AG08396 (cell line): ENCODE data around the gene SDK1.

Experiments
- DNase-seq: peaks from one replicate; pipeline ENCODE4 v3.0.0; 2012; ENCODE audit warnings: low spot score, mixed read lengths

The SDK1 gene

GRCh38 chr7:3527496-3528124 is 226.6 kb downstream of the SDK1 start:
- no peak for DNase-seq

- no peak for DNase-seq
These were observed 232.0 kb downstream of the SDK1 start for GRCh38 chr7:3533040-3533439.

- no peak for DNase-seq
These were observed 236.3 kb downstream of the SDK1 start for GRCh38 chr7:3537210-3537875.

- DNase-seq: no peak
These were observed 237.0 kb downstream of the SDK1 start for GRCh38 chr7:3538041-3538440.

- no peak for DNase-seq
These were observed 239.6 kb downstream of the SDK1 start for GRCh38 chr7:3540456-3541220.

- DNase-seq: no peak
These were observed 243.2 kb downstream of the SDK1 start for GRCh38 chr7:3544202-3544601.

GRCh38 chr7:3548815-3549214 is 247.8 kb downstream of the SDK1 start:
- no peak for DNase-seq

GRCh38 chr7:3549601-3550000 is 248.5 kb downstream of the SDK1 start:
- DNase-seq: no peak

- DNase-seq: no peak
These were observed 250.5 kb downstream of the SDK1 start for GRCh38 chr7:3551536-3551935.

GRCh38 chr7:3552499-3552898 is 251.4 kb downstream of the SDK1 start:
- DNase-seq: no peak

- no peak for DNase-seq
These were observed 257.3 kb downstream of the SDK1 start for GRCh38 chr7:3558400-3558799.

- DNase-seq: no peak
These were observed 258.2 kb downstream of the SDK1 start for GRCh38 chr7:3559278-3559677.

- no peak for DNase-seq
These were observed 259.4 kb downstream of the SDK1 start for GRCh38 chr7:3560495-3560894.

GRCh38 chr7:3561932-3562331 is 260.9 kb downstream of the SDK1 start:
- no peak for DNase-seq

- DNase-seq: no peak
These were observed 263.2 kb downstream of the SDK1 start for GRCh38 chr7:3564231-3564630.

- no peak for DNase-seq
These were observed 267.5 kb downstream of the SDK1 start for GRCh38 chr7:3568516-3568915.

- DNase-seq: no peak
These were observed 268.6 kb downstream of the SDK1 start for GRCh38 chr7:3569643-3570042.

GRCh38 chr7:3573151-3573550 is 272.1 kb downstream of the SDK1 start:
- DNase-seq: no peak

GRCh38 chr7:3574386-3574785 is 273.3 kb downstream of the SDK1 start:
- DNase-seq: no peak

GRCh38 chr7:3575753-3576531 is 274.9 kb downstream of the SDK1 start:
- DNase-seq: no peak

- DNase-seq: no peak
These were observed 277.3 kb downstream of the SDK1 start for GRCh38 chr7:3578399-3578798.

- DNase-seq: no peak
These were observed 278.7 kb downstream of the SDK1 start for GRCh38 chr7:3579638-3580219.
